ENCODE measurements around the gene KBTBD12.

DNA sequence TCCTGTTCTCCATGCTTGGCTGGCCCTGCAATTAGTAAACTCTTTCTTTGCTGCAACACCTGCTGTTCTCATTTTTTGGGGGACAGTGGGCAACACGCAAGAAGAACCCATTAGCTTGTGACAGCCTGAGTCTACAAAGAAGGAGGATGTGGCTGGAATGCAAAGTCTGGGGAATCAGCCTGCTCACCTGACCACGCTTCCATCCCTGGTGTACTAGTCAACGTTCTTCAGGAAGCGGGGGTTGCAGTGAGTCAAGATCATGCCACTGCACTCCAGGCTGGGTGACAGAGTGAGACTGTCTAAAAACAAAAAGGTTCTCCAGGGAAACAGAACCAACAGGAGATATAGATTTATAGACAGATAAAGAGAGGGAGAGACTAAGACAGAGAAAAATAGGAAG lies 27.7 kb upstream of the KBTBD12 start:
- TF ChIP-seq POLR2A (IDR thresholded peaks at IDR 0.05): no peak
- TF ChIP-seq, protein P1, sequence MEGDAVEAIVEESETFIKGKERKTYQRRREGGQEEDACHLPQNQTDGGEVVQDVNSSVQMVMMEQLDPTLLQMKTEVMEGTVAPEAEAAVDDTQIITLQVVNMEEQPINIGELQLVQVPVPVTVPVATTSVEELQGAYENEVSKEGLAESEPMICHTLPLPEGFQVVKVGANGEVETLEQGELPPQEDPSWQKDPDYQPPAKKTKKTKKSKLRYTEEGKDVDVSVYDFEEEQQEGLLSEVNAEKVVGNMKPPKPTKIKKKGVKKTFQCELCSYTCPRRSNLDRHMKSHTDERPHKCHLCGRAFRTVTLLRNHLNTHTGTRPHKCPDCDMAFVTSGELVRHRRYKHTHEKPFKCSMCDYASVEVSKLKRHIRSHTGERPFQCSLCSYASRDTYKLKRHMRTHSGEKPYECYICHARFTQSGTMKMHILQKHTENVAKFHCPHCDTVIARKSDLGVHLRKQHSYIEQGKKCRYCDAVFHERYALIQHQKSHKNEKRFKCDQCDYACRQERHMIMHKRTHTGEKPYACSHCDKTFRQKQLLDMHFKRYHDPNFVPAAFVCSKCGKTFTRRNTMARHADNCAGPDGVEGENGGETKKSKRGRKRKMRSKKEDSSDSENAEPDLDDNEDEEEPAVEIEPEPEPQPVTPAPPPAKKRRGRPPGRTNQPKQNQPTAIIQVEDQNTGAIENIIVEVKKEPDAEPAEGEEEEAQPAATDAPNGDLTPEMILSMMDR (IDR thresholded peaks at IDR 0.05): no peak

Measured in transverse colon (tissue), 3 donors.